GM12873 (cell line): Measurements from ENCODE around the gene RNF225.

Experiments used
- CTCF ChIP-seq: IDR thresholded peaks from 2 replicates; pipeline ENCODE4 v1.5.1; 2012; ENCODE audit warnings: low read depth, mild to moderate bottlenecking, moderate library complexity, low read length, control low read depth; ENCODE audit not compliant: insufficient read depth; ENCODE audit errors: missing control alignments

RNF225 gene

GRCh38 chr19:58356766-58357480, 38.5 kb upstream of the RNF225 start:
- no peak for TF ChIP-seq CTCF

DNA sequence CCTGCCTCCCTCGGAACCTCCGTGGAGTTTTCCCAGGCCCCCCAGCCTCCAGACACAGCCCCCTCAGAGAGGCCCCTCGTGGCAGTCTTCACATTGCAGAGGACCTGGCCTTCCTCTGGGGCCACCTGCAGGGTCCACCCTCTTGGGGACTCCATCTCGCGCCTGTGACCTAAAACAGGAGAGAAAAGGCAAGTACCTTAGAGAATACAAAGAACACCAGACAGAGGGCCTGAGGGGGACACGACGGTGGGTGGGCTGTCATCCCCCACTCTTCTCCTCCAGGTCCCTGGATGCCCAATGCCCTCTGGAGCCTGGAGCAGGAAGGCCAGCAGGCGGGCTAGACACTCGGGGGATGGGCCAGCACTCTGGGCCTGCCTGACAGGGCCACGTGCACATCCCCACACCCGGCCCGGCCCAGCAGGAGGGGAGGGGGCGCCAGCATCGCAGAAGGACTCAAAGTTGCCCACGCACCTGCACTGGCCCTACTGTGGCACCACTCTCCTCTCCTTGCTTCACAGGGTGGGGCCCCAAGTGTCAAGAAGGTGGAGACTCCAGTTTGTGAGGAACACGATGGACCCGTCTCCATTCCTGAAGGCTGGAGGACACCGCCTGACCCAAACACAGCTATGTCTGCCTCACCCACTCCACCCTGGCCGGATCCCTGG, 37.8 kb upstream of the RNF225 start:
- no peak for TF ChIP-seq CTCF

- TF ChIP-seq CTCF, result no peak
These were observed 33.6 kb upstream of the RNF225 start for GRCh38 chr19:58361900-58362271.

GRCh38 chr19:58362272-58362994, 33.0 kb upstream of the RNF225 start, which contains the start of gene ZNF497:
TSS of gene ZNF497 (minus strand) at chr19:58362751. CDS start at chr19:58357635, 5,116 bp downstream.
- TF ChIP-seq CTCF, result no peak

DNA sequence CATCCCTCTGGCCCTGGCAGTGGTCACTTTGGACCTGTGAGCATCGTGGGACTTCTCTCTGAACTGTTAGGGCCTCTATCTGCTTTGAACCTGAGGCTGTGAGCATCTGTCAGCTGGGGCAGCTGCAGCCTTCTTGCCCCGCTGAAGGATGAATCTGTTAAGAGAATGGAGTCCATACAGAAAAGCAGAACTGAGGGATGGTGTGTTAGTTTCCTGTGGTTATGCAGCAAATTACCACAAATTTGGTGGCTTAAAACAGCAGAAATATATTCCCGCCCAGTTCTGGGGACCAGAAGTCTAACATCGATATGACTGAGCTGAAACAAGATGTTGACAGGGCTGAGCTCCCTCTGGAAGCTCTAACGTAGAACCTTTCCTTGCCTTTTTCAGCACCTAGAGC, 31.3 kb upstream of the RNF225 start:
- TF ChIP-seq CTCF, result no peak

DNA sequence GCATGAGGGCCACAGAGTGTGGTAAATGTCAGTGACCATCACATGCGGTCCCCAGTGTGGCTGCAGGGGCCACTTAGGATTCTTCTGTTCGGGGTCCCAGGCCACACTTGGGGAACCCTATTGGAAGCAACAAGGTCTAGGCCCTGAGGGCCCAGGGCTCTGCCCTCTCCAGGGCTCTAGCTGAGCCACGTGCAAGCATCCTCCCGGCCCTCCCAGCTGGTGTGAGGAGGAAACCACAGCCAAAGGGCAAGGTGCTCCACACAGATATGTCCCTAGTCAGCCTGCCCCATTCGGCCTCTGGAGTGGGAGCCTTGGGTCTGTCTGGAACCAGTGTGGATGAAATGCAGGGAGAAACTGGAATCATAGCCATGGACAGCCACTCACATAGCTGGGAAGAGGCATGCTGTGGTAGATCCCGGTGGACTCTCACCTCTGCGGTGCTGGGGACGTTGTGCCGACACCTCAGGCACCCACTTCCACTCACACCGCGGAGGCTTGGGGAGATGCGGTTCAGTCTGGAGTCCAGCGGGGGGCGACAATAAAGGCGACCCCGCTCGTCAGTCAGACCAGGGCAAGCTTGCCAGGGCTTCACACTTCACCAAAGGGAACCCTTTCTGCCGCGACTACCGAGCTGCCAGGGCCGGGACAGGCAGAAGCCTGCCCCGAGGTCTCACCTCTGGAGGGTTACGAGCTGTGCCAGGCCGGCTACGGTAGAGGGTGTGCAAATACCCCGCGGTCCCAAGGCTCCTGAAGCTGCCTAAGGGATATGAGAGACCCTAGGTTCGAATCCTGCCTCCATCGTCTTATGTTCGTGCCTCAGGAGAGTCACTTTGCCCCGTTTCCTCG, 28.6 kb upstream of the RNF225 start:
- no peak for TF ChIP-seq CTCF
